ENCODE results near the gene ENOX1.
A peak's percentile ranks its signal among the peaks of the same experiment; 100 is the strongest.

Gene ENOX1

GRCh38 chr13:43326100-43326499 lies 460.7 kb downstream of the ENOX1 start:
- WGBS: 100% methylated on average over 3 of the region's 4 CpGs
- H2BK5ac ChIP-seq (ENCODE audit: low read depth, low read length, poor library complexity, severe bottlenecking): no peak overlapping the region

GRCh38 chr13:43325636-43326035 lies 461.1 kb downstream of the ENOX1 start:
- no peak overlapping the region for H2BK12ac ChIP-seq (ENCODE audit: low read length in 2 of 2)
- no peak overlapping the region for H3K9ac ChIP-seq (ENCODE audit: low read length)
- H3K36me3 ChIP-seq (ENCODE audit: control insufficient read depth in 1 of 2, insufficient read depth in 2 of 2, low read depth in 1 of 2, low read length in 2 of 2): peaks cover 0 to 29% of the 10 kb centered on the region in 2 experiments
- H2BK15ac ChIP-seq (ENCODE audit: low read depth, poor library complexity, severe bottlenecking): no peak overlapping the region
- no peak overlapping the region for H2AK5ac ChIP-seq (ENCODE audit: low read length, severe bottlenecking)
- no peak overlapping the region for H3K18ac ChIP-seq (ENCODE audit: low read depth in 1 of 2, low read length in 2 of 2)
- H2AFZ ChIP-seq (ENCODE audit: low read depth, low read length): no peak overlapping the region
- H3K79me1 ChIP-seq (replicated peaks; ENCODE audit: low read length, poor library complexity, severe bottlenecking): no peaks in the 10 kb centered on the region
- H4K91ac ChIP-seq (ENCODE audit: low read length): no peak overlapping the region
- no peak overlapping the region for H3K14ac ChIP-seq (ENCODE audit: low read length in 2 of 2)
- H3K9me3 ChIP-seq (ENCODE audit: control insufficient read depth, low read length): no peaks in the 10 kb centered on the region
- H3K4me1 ChIP-seq (ENCODE audit: control insufficient read depth, insufficient read depth, low read depth, low read length): peaks cover 2% of the 10 kb centered on the region
- no peak overlapping the region for H3K27ac ChIP-seq (ENCODE audit: low read length, poor library complexity, severe bottlenecking)
- H3K23ac ChIP-seq (ENCODE audit: low read length in 2 of 2): no peak overlapping the region
- no peak overlapping the region for H3K4ac ChIP-seq (ENCODE audit: low read depth in 1 of 2, low read length in 2 of 2)
- no peak for DNase-seq
- no peak overlapping the region for H3K4me2 ChIP-seq (ENCODE audit: low read length, poor library complexity, severe bottlenecking)
- no peak overlapping the region for H4K8ac ChIP-seq (ENCODE audit: low read length)
- H2BK5ac ChIP-seq (ENCODE audit: low read depth, low read length, poor library complexity, severe bottlenecking): no peak overlapping the region
- no peaks in the 10 kb centered on the region for H3K27me3 ChIP-seq (ENCODE audit: control insufficient read depth in 1 of 2, insufficient read depth in 1 of 2, low read length in 2 of 2)
- H3K4me3 ChIP-seq (ENCODE audit: insufficient read depth in 1 of 2, low read depth in 1 of 2, low read length in 2 of 2): no peak overlapping the region
- 70% methylated on average over 2 of the region's 4 CpGs for WGBS
- no peak overlapping the region for H2BK120ac ChIP-seq (ENCODE audit: low read depth, low read length)

More at GRCh38 chr13:43326100-43326499, 460.7 kb downstream of the ENOX1 start:
- no peak overlapping the region for H2BK12ac ChIP-seq (ENCODE audit: low read length in 2 of 2)
- no peak overlapping the region for H3K9ac ChIP-seq (ENCODE audit: low read length)
- peaks cover 2% of the 10 kb centered on the region for H3K4me1 ChIP-seq (ENCODE audit: control insufficient read depth, insufficient read depth, low read depth, low read length)
- H2BK15ac ChIP-seq (ENCODE audit: low read depth, poor library complexity, severe bottlenecking): no peak overlapping the region
- H3K27ac ChIP-seq (ENCODE audit: low read length, poor library complexity, severe bottlenecking): no peak overlapping the region
- H4K91ac ChIP-seq (ENCODE audit: low read length): no peak overlapping the region
- no peak overlapping the region for H4K8ac ChIP-seq (ENCODE audit: low read length)
- H3K9me3 ChIP-seq (ENCODE audit: control insufficient read depth, low read length): no peaks in the 10 kb centered on the region
- H3K4me3 ChIP-seq (ENCODE audit: insufficient read depth in 1 of 2, low read depth in 1 of 2, low read length in 2 of 2): no peak overlapping the region
- H3K18ac ChIP-seq (ENCODE audit: low read depth in 1 of 2, low read length in 2 of 2): no peak overlapping the region
- H3K27me3 ChIP-seq (ENCODE audit: control insufficient read depth in 1 of 2, insufficient read depth in 1 of 2, low read length in 2 of 2): no peaks in the 10 kb centered on the region
- no peak for DNase-seq
- H3K79me1 ChIP-seq (replicated peaks; ENCODE audit: low read length, poor library complexity, severe bottlenecking): no peaks in the 10 kb centered on the region
- H3K4ac ChIP-seq (ENCODE audit: low read depth in 1 of 2, low read length in 2 of 2): no peak overlapping the region
- H3K23ac ChIP-seq (ENCODE audit: low read length in 2 of 2): no peak overlapping the region
- no peak overlapping the region for H2AFZ ChIP-seq (ENCODE audit: low read depth, low read length)
- no peak overlapping the region for H3K4me2 ChIP-seq (ENCODE audit: low read length, poor library complexity, severe bottlenecking)
- H3K36me3 ChIP-seq (ENCODE audit: control insufficient read depth in 1 of 2, insufficient read depth in 2 of 2, low read depth in 1 of 2, low read length in 2 of 2): peaks cover 0 to 25% of the 10 kb centered on the region in 2 experiments
- no peak overlapping the region for H3K14ac ChIP-seq (ENCODE audit: low read length in 2 of 2)
- H2AK5ac ChIP-seq (ENCODE audit: low read length, severe bottlenecking): no peak overlapping the region
- no peak overlapping the region for H2BK120ac ChIP-seq (ENCODE audit: low read depth, low read length)

DNA sequence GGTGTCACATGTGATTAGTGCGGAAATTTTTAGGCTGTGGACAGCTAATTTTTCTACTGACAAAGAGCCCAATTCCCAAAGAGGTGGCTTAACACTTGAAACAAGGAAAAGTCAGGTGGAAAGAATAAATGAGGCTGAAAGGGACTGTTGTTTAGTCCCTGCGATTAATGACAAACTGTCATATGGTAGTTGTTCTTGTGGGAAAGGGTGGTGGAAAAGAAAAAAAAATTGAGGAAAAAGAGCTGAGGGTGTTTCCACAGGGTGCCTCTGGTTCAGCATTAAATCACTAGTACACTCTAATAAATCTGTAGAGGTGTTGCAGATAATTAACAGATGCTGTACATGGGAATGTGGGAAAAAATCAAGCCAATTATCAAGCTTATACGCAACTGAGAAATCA lies 462.6 kb downstream of the ENOX1 start:
- Histone ChIP-seq H4K91ac (ENCODE audit: low read length) (no peak overlapping the region), H3K79me1 (replicated peaks; ENCODE audit: low read length, poor library complexity, severe bottlenecking) (no peaks in the 10 kb centered on the region), H3K4me2 (ENCODE audit: low read length, poor library complexity, severe bottlenecking) (no peak overlapping the region), H3K4ac (ENCODE audit: low read depth in 1 of 2, low read length in 2 of 2) (no peak overlapping the region), H3K23ac (ENCODE audit: low read length in 2 of 2) (no peak overlapping the region), H2BK120ac (ENCODE audit: low read depth, low read length) (no peak overlapping the region), H3K18ac (ENCODE audit: low read depth in 1 of 2, low read length in 2 of 2) (no peak overlapping the region), H2BK15ac (ENCODE audit: low read depth, poor library complexity, severe bottlenecking) (no peak overlapping the region), H4K8ac (ENCODE audit: low read length) (no peak overlapping the region), H3K9me3 (ENCODE audit: control insufficient read depth, low read length) (no peaks in the 10 kb centered on the region), H3K9ac (ENCODE audit: low read length) (no peak overlapping the region), H2AFZ (ENCODE audit: low read depth, low read length) (no peak overlapping the region), H3K4me1 (ENCODE audit: control insufficient read depth, insufficient read depth, low read depth, low read length) (peaks cover 3% of the 10 kb centered on the region), H3K14ac (ENCODE audit: low read length in 2 of 2) (no peak overlapping the region), H3K27ac (ENCODE audit: low read length, poor library complexity, severe bottlenecking) (no peak overlapping the region), H2BK5ac (ENCODE audit: low read depth, low read length, poor library complexity, severe bottlenecking) (no peak overlapping the region), H3K4me3 (ENCODE audit: insufficient read depth in 1 of 2, low read depth in 1 of 2, low read length in 2 of 2) (no peak overlapping the region), H3K36me3 (ENCODE audit: control insufficient read depth in 1 of 2, insufficient read depth in 2 of 2, low read depth in 1 of 2, low read length in 2 of 2) (peaks cover 0 to 40% of the 10 kb centered on the region in 2 experiments), H2AK5ac (ENCODE audit: low read length, severe bottlenecking) (no peak overlapping the region), H3K27me3 (ENCODE audit: control insufficient read depth in 1 of 2, insufficient read depth in 1 of 2, low read length in 2 of 2) (no peaks in the 10 kb centered on the region), H2BK12ac (ENCODE audit: low read length in 2 of 2) (no peak overlapping the region)
- DNase-seq: no peak
- WGBS: 66% methylated on average over 2 of the region's 3 CpGs

- H2AK5ac ChIP-seq (ENCODE audit: low read length, severe bottlenecking): no peak overlapping the region
- H4K91ac ChIP-seq (ENCODE audit: low read length): no peak overlapping the region
- H3K9me3 ChIP-seq (ENCODE audit: control insufficient read depth, low read length): no peaks in the 10 kb centered on the region
- H2BK12ac ChIP-seq (ENCODE audit: low read length in 2 of 2): no peak overlapping the region
- no peak overlapping the region for H3K4ac ChIP-seq (ENCODE audit: low read depth in 1 of 2, low read length in 2 of 2)
- no peaks in the 10 kb centered on the region for H3K79me1 ChIP-seq (replicated peaks; ENCODE audit: low read length, poor library complexity, severe bottlenecking)
- no peak overlapping the region for H3K23ac ChIP-seq (ENCODE audit: low read length in 2 of 2)
- H4K8ac ChIP-seq (ENCODE audit: low read length): no peak overlapping the region
- peak overlapping the region; percentile 4 for H3K27ac ChIP-seq (ENCODE audit: low read length, poor library complexity, severe bottlenecking)
- no peak overlapping the region for H2BK120ac ChIP-seq (ENCODE audit: low read depth, low read length)
- H2BK15ac ChIP-seq (ENCODE audit: low read depth, poor library complexity, severe bottlenecking): no peak overlapping the region
- no peak overlapping the region for H3K18ac ChIP-seq (ENCODE audit: low read depth in 1 of 2, low read length in 2 of 2)
- peaks cover 0 to 30% of the 10 kb centered on the region in 2 experiments for H3K36me3 ChIP-seq (ENCODE audit: control insufficient read depth in 1 of 2, insufficient read depth in 2 of 2, low read depth in 1 of 2, low read length in 2 of 2)
- H3K4me3 ChIP-seq (ENCODE audit: insufficient read depth in 1 of 2, low read depth in 1 of 2, low read length in 2 of 2): no peak overlapping the region
- no peak overlapping the region for H3K14ac ChIP-seq (ENCODE audit: low read length in 2 of 2)
- no peaks in the 10 kb centered on the region for H3K27me3 ChIP-seq (ENCODE audit: control insufficient read depth in 1 of 2, insufficient read depth in 1 of 2, low read length in 2 of 2)
- peaks cover 6% of the 10 kb centered on the region for H3K4me1 ChIP-seq (ENCODE audit: control insufficient read depth, insufficient read depth, low read depth, low read length)
- no peak overlapping the region for H3K9ac ChIP-seq (ENCODE audit: low read length)
- no peak overlapping the region for H2AFZ ChIP-seq (ENCODE audit: low read depth, low read length)
- 80% methylated on average over 10 of the region's 10 CpGs for WGBS
- DNase-seq: no peak
- H3K4me2 ChIP-seq (ENCODE audit: low read length, poor library complexity, severe bottlenecking): no peak overlapping the region
- no peak overlapping the region for H2BK5ac ChIP-seq (ENCODE audit: low read depth, low read length, poor library complexity, severe bottlenecking)
Observed at GRCh38 chr13:43319617-43320444, 466.9 kb downstream of the ENOX1 start.

All from mesenchymal stem cell (in vitro differentiated cells and primary cell).